Measurements from ENCODE around the gene ZSWIM1. TPM values are rescaled to one million over a fixed set of nuclear protein-coding genes. Genes with fewer than 3 reads are reported as not detected.

The ZSWIM1 gene
- total and polyA plus RNA-seq, 2 of the 13 experiments (the other 11 are each of a cell fraction or from before 2014, with no cell fraction given) = 9.5 to 11.7 TPM

DNA sequence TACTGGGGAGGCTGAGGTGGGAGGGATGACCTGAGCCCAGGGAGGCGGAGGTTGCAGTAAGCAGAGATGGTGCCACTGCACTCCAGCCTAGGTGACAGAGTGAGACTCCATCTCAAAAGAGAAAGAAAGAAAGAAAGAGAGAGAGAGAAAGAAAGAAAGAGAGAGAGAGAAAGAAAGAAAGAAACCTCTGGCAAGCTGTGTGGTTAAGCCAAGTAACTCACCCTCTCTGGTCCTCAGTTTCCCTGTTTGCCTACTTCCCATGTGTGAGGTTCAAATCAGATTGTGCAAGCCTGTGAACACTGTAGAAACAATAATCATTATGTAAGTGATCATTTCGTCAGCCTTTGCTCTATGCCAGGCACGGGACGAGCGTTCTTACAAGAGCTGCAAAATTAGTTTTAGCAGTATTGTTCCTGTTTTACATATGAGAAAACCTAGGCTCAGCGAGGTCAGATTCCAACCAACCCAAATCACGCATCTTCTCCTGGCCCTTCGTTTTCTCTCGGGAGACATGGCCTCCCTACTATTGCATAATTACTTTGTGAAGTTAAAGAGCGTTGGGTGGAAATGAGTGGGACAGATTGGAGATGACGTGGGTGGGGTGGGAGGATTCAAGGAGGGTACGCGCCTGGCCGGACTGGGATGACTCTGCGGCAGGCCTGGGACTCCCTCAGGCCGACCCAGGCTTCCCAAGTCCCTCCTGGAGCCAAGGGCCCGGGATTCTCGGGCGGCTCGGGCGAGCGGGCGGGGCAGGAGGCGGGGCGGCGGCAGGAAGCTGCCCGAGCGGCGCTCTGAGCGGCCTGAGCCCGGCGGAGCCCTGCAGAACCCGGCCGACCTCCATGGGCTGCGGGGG, 47.8 kb upstream of the ZSWIM1 start, which contains the start of gene SNX21 (continued):
- peak; percentile 68 for TF ChIP-seq JUN (CRISPR knock-in tag; IDR thresholded peaks at IDR 0.05)
- TF ChIP-seq, protein P1, sequence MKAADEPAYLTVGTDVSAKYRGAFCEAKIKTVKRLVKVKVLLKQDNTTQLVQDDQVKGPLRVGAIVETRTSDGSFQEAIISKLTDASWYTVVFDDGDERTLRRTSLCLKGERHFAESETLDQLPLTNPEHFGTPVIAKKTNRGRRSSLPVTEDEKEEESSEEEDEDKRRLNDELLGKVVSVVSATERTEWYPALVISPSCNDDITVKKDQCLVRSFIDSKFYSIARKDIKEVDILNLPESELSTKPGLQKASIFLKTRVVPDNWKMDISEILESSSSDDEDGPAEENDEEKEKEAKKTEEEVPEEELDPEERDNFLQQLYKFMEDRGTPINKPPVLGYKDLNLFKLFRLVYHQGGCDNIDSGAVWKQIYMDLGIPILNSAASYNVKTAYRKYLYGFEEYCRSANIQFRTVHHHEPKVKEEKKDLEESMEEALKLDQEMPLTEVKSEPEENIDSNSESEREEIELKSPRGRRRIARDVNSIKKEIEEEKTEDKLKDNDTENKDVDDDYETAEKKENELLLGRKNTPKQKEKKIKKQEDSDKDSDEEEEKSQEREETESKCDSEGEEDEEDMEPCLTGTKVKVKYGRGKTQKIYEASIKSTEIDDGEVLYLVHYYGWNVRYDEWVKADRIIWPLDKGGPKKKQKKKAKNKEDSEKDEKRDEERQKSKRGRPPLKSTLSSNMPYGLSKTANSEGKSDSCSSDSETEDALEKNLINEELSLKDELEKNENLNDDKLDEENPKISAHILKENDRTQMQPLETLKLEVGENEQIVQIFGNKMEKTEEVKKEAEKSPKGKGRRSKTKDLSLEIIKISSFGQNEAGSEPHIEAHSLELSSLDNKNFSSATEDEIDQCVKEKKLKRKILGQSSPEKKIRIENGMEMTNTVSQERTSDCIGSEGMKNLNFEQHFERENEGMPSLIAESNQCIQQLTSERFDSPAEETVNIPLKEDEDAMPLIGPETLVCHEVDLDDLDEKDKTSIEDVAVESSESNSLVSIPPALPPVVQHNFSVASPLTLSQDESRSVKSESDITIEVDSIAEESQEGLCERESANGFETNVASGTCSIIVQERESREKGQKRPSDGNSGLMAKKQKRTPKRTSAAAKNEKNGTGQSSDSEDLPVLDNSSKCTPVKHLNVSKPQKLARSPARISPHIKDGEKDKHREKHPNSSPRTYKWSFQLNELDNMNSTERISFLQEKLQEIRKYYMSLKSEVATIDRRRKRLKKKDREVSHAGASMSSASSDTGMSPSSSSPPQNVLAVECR (CRISPR knock-in tag; IDR thresholded peaks at IDR 0.05; ENCODE audit: borderline replicate concordance) = 0 out of 2 replicates have a peak, but pooled peaks have one; percentile 81
- TF ChIP-seq, protein P2, sequence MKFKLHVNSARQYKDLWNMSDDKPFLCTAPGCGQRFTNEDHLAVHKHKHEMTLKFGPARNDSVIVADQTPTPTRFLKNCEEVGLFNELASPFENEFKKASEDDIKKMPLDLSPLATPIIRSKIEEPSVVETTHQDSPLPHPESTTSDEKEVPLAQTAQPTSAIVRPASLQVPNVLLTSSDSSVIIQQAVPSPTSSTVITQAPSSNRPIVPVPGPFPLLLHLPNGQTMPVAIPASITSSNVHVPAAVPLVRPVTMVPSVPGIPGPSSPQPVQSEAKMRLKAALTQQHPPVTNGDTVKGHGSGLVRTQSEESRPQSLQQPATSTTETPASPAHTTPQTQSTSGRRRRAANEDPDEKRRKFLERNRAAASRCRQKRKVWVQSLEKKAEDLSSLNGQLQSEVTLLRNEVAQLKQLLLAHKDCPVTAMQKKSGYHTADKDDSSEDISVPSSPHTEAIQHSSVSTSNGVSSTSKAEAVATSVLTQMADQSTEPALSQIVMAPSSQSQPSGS (CRISPR knock-in tag; IDR thresholded peaks at IDR 0.05) = peak; percentile 67
- no peak for TF ChIP-seq RELA (CRISPR knock-in tag; IDR thresholded peaks at IDR 0.05)
- peak; percentile 68; the same call in 1 of the 2 replicates for TF ChIP-seq ZFP36L1 (CRISPR knock-in tag; IDR thresholded peaks at IDR 0.05)
- TF ChIP-seq GATAD2A (CRISPR knock-in tag; IDR thresholded peaks at IDR 0.05) = peak; percentile 62; the same call in 1 of the 2 replicates
- TF ChIP-seq, protein P3, sequence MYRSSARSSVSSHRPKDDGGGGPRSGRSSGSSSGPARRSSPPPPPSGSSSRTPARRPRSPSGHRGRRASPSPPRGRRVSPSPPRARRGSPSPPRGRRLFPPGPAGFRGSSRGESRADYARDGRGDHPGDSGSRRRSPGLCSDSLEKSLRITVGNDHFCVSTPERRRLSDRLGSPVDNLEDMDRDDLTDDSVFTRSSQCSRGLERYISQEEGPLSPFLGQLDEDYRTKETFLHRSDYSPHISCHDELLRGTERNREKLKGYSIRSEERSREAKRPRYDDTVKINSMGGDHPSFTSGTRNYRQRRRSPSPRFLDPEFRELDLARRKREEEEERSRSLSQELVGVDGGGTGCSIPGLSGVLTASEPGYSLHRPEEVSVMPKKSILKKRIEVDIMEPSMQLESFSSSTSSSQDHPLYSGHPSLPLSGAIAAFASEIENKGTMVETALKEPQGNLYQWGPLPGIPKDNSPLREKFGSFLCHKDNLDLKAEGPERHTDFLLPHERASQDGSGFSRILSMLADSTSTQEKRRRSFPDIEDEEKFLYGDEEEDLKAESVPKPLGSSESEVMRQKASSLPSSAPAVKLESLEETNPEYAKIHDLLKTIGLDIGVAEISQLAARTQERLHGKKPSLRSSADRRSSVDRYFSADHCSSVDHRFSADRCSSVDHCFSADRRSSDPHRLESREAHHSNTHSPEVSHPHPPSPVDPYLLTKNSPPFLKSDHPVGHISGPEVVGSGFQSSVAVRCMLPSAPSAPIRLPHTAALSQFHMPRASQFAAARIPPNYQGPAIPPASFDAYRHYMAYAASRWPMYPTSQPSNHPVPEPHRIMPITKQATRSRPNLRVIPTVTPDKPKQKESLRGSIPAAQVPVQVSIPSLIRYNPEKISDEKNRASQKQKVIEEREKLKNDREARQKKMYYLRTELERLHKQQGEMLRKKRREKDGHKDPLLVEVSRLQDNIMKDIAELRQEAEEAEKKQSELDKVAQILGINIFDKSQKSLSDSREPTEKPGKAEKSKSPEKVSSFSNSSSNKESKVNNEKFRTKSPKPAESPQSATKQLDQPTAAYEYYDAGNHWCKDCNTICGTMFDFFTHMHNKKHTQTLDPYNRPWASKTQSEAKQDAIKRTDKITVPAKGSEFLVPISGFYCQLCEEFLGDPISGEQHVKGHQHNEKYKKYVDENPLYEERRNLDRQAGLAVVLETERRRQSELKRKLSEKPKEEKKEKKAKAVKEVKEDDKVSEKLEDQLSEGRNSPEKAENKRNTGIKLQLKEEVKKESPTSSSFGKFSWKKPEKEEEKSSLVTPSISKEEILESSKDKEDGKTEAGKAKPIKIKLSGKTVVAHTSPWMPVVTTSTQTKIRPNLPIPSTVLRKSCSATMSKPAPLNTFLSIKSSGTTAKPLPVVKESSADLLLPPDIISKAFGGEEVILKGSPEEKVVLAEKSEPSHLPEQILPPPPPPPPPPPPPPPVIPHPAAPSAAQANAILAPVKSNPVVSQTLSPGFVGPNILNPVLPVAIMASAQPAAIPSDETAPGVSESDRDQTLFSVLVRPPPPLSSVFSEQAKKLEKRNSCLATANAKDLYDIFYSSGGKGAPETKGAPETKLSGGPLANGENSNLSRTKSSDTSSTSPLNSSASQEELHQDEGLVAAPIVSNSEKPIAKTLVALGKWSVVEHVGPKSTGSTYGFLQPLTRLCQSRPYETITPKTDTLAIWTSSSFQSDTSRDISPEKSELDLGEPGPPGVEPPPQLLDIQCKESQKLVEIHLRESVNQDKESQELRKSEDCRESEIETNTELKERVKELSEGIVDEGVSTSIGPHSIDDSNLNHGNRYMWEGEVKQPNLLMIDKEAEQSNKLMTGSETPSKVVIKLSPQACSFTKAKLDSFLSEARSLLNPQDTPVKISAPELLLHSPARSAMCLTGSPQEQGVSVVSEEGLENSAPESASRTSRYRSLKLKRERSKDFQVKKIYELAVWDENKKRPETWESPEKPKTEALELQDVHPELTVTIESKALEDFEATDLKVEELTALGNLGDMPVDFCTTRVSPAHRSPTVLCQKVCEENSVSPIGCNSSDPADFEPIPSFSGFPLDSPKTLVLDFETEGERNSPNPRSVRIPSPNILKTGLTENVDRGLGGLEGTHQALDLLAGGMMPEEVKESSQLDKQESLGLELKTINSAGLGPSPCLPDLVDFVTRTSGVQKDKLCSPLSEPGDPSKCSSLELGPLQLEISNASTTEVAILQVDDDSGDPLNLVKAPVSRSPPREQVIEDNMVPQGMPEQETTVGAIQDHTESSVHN (CRISPR knock-in tag; IDR thresholded peaks at IDR 0.05) = peak; percentile 93
- no peak for TF ChIP-seq AKAP8 (CRISPR knock-in tag; IDR thresholded peaks at IDR 0.05)
- no peak for TF ChIP-seq PCBP2 (optimal IDR thresholded peaks at IDR 0.05; ENCODE audit: low read depth, low read length, poor library complexity, severe bottlenecking)
- no peak for TF ChIP-seq NR3C1 (CRISPR knock-in tag; IDR thresholded peaks at IDR 0.05)
- TF ChIP-seq ZSCAN5A (CRISPR knock-in tag; IDR thresholded peaks at IDR 0.05; ENCODE audit: borderline replicate concordance) = peak; percentile 24; the same call in 1 of the 2 replicates
- no peak; the same call in 1 of the 2 replicates for TF ChIP-seq ZMAT3 (CRISPR knock-in tag; conservative IDR thresholded peaks at IDR 0.05)
